Measurements from ENCODE around the gene GUCY2C. TPM values are rescaled to one million over a fixed set of nuclear protein-coding genes. Genes with fewer than 3 reads are reported as not detected.
"Not testable (repeated sequence)": the region's sequence is repeated elsewhere in the genome, so short reads cannot be mapped to it uniquely, and the experiment has no call there.

The GUCY2C gene
- total RNA-seq, 1 experiment from 2014 or later, result not detected

GRCh38 chr12:14691560-14691959, 4.8 kb downstream of the GUCY2C start:
- in situ Hi-C loops (cut with HindIII; ENCODE audit: low pct_unique_long_range_greater_than_20kb, low sequenced_read_pairs), result no loop called here
- no peak for DNase-seq (ENCODE audit: low read depth)

GRCh38 chr12:14689996-14690395, 6.4 kb downstream of the GUCY2C start:
- in situ Hi-C loops (cut with HindIII; ENCODE audit: low pct_unique_long_range_greater_than_20kb, low sequenced_read_pairs), result no loop called here
- no peak for DNase-seq (ENCODE audit: low read depth)

GRCh38 chr12:14689144-14689543, 7.3 kb downstream of the GUCY2C start:
- in situ Hi-C loops (cut with HindIII; ENCODE audit: low pct_unique_long_range_greater_than_20kb, low sequenced_read_pairs), result no loop called here
- DNase-seq (ENCODE audit: low read depth), result no peak

- in situ Hi-C loops (cut with HindIII; ENCODE audit: low pct_unique_long_range_greater_than_20kb, low sequenced_read_pairs); DNase-seq (ENCODE audit: low read depth): not testable (repeated sequence)
Measured at GRCh38 chr12:14682231-14682630, 14.2 kb downstream of the GUCY2C start.

GRCh38 chr12:14681625-14682024, 14.8 kb downstream of the GUCY2C start:
- DNase-seq (ENCODE audit: low read depth), result no peak
- in situ Hi-C loops (cut with HindIII; ENCODE audit: low pct_unique_long_range_greater_than_20kb, low sequenced_read_pairs), result no loop called here

GRCh38 chr12:14681190-14681589, 15.2 kb downstream of the GUCY2C start:
- DNase-seq (ENCODE audit: low read depth), result no peak
- in situ Hi-C loops (cut with HindIII; ENCODE audit: low pct_unique_long_range_greater_than_20kb, low sequenced_read_pairs), result no loop called here

- in situ Hi-C loops (cut with HindIII; ENCODE audit: low pct_unique_long_range_greater_than_20kb, low sequenced_read_pairs), result no loop called here
- DNase-seq (ENCODE audit: low read depth), result no peak
Measured at GRCh38 chr12:14678547-14679150, 17.8 kb downstream of the GUCY2C start.

GRCh38 chr12:14668591-14668990, 27.8 kb downstream of the GUCY2C start:
- in situ Hi-C loops (cut with HindIII; ENCODE audit: low pct_unique_long_range_greater_than_20kb, low sequenced_read_pairs), result no loop called here
- no peak for DNase-seq (ENCODE audit: low read depth)

- in situ Hi-C loops (cut with HindIII; ENCODE audit: low pct_unique_long_range_greater_than_20kb, low sequenced_read_pairs), result no loop called here
- DNase-seq (ENCODE audit: low read depth), result peak; percentile 86
Measured at GRCh38 chr12:14665354-14666348, 30.7 kb downstream of the GUCY2C start.

GRCh38 chr12:14664434-14665023, 31.9 kb downstream of the GUCY2C start:
- in situ Hi-C loops (cut with HindIII; ENCODE audit: low pct_unique_long_range_greater_than_20kb, low sequenced_read_pairs), result no loop called here
- peak; percentile 35 for DNase-seq (ENCODE audit: low read depth)

GRCh38 chr12:14663002-14663401, 33.4 kb downstream of the GUCY2C start:
- in situ Hi-C loops (cut with HindIII; ENCODE audit: low pct_unique_long_range_greater_than_20kb, low sequenced_read_pairs), result no loop called here
- DNase-seq (ENCODE audit: low read depth), result no peak

- DNase-seq (ENCODE audit: low read depth), result no peak
- in situ Hi-C loops (cut with HindIII; ENCODE audit: low pct_unique_long_range_greater_than_20kb, low sequenced_read_pairs), result no loop called here
Measured at GRCh38 chr12:14656846-14657245, 39.6 kb downstream of the GUCY2C start.

- in situ Hi-C loops (cut with HindIII; ENCODE audit: low pct_unique_long_range_greater_than_20kb, low sequenced_read_pairs), result no loop called here
- no peak for DNase-seq (ENCODE audit: low read depth)
Measured at GRCh38 chr12:14655284-14655683, 41.1 kb downstream of the GUCY2C start.

GRCh38 chr12:14654842-14655241, 41.6 kb downstream of the GUCY2C start:
- peak; percentile 12 for DNase-seq (ENCODE audit: low read depth)
- in situ Hi-C loops (cut with HindIII; ENCODE audit: low pct_unique_long_range_greater_than_20kb, low sequenced_read_pairs), result no loop called here

GRCh38 chr12:14654416-14654815, 42.0 kb downstream of the GUCY2C start:
- in situ Hi-C loops (cut with HindIII; ENCODE audit: low pct_unique_long_range_greater_than_20kb, low sequenced_read_pairs), result no loop called here

GRCh38 chr12:14652483-14652882, 43.9 kb downstream of the GUCY2C start:
- in situ Hi-C loops (cut with HindIII; ENCODE audit: low pct_unique_long_range_greater_than_20kb, low sequenced_read_pairs), result no loop called here
- no peak for DNase-seq (ENCODE audit: low read depth)

More at GRCh38 chr12:14654416-14654815, 42.0 kb downstream of the GUCY2C start:
- no peak for DNase-seq (ENCODE audit: low read depth)

GRCh38 chr12:14651371-14651770, 45.0 kb downstream of the GUCY2C start:
- DNase-seq (ENCODE audit: low read depth), result no peak
- in situ Hi-C loops (cut with HindIII; ENCODE audit: low pct_unique_long_range_greater_than_20kb, low sequenced_read_pairs), result no loop called here

GRCh38 chr12:14650789-14651188, 45.6 kb downstream of the GUCY2C start:
- DNase-seq (ENCODE audit: low read depth), result no peak
- in situ Hi-C loops (cut with HindIII; ENCODE audit: low pct_unique_long_range_greater_than_20kb, low sequenced_read_pairs), result no loop called here

All from Caki2 (cell line).